HG02763 (cell line): ENCODE results near the gene AQP10.
"Not testable (repeated sequence)": the region's sequence is repeated elsewhere in the genome, so short reads cannot be mapped to it uniquely, and the experiment has no call there.

ENCODE experiments used
- ATAC-seq: cut with Tn5 transposase; IDR thresholded peaks from one replicate; pipeline ENCODE4 v1.9.1; 2021; ENCODE audit warnings: mild to moderate bottlenecking, moderate library complexity; ENCODE audit not compliant: unreplicated experiment

Gene AQP10

DNA sequence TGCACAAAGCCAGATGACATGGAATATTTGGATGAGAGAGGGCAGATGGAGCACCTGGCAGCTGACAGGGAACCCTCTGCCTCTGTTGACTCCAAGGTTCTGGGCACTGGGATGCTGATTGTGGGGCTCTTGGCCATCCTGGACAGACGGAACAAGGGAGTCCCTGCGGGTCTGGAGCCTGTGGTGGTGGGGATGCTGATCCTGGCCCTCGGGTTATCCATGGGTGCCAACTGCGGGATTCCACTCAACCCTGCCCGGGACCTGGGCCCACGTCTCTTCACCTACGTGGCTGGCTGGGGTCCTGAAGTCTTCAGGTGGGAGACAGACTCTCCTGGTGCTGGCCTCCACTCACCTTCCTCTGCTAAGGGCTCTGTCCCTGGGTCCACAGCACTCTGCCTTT lies 2.6 kb downstream of the AQP10 start:
- no peak for ATAC-seq

DNA sequence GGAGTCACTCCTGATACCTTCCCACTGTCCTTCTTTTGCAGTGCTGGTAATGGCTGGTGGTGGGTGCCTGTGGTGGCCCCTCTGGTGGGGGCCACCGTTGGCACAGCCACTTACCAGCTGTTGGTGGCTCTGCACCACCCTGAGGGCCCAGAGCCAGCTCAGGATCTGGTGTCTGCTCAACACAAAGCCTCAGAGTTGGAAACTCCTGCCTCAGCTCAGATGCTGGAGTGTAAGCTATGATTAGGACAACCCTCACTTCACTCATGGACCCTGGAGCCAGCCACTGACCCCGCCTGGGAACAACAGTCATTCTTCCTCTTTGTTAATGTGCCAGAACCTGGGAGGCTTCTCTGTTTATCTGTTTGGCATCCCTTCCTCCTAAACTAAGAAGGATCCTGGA lies 3.3 kb downstream of the AQP10 start:
- no peak for ATAC-seq

DNA sequence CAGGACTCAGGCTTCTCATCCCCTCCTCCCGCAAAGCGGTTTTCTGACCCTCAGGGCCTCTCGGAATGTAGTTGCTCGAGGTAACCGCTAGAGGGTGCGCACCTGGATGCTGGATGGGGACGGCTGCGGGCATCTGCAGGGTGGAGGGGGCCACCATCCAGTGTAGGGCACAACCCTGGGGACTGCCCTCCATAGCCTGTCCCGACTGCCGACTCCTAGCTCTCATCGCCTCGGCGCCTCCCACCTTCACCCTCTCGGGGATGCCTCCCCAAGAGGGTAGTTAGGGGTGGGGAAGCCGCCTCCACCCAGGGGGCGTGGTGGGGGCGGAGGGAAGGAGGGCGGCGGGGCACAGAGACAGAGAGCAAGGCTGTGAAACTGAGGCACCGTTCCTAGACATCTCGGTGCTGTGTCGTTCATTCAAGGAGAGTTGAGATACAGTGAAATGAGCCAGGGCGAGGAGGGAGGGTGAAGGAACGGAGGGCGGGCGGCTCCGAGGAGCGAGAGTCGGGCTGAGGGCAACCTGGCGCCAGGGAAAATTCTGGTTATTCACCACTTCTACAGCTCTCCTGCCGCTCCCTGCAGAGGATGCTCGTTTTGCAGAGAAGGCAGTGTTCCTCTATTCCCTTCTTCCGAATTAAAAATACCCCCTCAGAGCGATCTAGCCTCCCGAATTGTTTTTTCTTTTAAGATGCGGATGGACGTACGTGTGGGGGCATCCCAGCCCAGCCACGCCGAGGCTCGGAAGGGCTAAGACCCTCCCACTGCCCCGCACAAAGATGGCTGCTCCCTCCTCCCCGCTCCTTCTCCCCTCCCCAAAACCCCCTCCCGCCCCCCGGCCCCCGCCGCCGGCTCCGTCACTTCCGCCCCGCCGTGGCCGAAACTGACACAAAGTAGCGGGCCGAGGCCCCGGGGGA lies 4.0 kb downstream of the AQP10 start, which contains the start of gene ATP8B2:
Gene ATP8B2 (plus strand): TSS at position 857 of the 914 bp plus-strand sequence. CDS start 2,617 bp downstream, outside the sequence.
- ATAC-seq: no peak

DNA sequence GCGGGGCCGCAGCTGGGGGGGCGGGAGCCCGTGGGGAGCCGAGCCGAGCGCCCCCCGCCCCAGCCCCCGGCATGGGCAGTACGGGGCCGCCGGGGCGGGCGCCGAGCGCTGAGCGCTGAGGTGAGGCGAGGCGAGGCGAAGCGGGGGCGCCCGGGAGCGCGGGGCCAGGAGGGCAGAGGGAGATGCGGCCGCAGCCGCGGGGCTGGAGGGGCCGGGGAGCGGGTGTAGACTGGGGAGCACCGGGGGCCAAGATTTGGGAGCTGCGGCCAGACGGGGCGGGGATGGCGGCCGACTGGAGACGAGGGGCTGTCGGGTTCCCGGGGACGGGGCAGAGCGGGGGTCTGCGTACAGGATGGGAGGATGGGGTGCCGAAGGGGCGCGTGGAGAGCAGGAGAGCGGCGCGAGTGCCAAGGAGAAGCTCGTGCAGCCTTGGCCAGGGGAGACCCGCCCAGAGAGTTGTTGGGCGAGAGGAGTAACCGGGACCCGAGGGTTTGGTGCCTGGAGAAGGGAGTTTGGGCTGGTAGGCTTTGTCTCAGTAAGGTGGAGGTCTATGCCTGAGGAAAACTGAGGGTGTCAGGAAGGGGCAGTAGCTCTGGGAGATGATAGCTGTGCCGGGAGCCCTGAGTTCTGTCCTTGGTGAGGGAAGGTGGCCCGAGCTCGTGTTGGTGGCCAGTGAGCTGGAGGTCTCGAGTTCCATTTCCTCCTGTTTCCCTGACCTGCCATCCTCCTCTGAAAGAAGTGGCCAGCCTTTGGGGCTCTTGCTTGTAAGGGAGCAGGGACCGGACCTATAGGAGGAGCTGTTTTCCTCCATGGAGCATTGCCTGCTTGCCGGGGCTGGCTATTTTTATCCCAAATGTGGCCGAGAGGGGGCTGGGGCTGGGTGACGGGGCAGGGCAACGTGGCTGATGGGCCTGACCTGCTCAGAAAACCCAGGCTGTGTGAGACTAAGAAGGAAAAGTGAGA lies 5.0 kb downstream of the AQP10 start:
- no peak for ATAC-seq

DNA sequence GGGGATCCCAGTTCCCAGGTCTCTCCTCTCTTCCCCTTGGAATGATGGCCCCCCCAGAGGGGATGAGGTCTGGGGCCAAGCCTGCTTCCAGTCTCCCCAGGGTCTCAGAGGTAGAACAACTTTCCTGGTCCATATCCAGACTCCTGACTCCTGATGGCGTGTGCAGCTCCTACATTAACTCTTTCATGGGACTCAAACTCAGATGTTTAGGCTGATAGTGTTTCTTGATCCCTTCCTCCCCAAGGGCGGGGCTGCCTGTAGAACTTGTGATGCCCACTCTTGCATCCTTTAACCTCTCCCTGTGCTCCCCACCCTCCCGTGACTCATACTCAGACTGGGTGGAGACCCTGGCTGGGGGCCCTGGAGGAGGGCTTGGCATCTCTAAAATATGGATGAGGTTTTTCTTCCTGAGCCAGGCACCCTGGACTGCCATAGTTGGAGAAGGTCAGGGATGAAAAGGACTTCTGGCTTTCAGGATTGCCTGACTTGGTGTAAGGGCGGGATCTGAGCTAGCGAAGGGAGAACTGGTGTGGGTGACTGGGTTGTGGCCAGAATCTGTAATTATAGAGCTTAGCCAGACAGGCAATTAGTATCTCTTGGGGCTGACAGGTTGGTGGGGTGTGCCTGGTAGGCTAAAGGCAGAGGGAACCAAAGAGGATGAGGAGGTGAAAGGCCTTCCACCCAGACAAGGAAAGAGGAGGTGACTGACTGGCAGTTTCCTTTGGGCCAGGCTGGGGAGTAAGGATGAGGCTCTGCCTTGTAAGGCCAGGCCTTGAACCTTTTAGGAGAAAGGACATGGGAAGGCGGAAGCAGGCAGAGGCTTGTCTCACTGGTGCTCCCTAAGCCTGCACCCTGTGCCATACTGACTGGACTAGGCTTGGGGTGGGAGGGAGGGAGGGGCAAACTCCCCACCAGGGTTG lies 5.9 kb downstream of the AQP10 start:
- ATAC-seq: no peak

DNA sequence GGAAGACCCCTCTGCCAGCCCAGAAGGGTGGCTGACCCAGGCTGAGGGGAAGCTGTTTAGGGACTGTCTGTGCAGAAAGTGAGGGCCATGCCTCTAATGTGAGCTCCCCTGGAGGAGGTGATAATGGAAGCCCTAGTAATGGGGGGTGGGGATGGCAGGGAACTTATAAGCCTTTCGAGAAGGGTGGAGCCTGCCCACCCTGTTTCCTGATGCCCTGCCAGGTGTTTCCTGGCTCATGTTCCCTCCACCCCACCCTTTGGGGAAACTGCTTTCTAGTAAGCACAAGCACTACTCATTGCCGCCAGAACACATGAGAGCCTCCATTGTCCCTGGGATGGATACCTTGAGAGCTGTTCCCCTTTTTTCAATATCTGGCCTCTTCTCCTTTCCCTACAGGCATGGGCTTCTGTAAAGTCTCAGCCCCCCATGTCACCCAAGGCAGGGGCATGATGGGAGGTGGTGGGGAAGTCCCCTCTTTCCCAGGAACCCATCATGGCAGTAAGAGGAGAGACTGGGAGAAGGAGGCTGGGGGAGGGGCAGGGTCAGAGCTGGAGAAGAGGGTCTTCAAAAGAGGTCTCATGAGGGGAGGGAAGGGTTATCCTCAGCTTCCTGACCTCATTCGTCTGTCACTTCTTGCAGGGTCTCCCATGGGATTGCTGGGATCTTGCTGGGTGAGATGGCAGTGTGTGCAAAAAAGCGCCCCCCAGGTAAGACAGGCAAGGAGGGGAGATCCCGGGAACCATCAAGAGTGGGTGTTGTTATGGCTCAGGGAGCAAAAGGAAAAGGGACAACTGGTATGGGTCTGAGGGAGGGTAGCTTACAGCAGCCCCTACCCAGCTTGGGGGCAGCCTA lies 6.8 kb downstream of the AQP10 start:
- ATAC-seq: no peak

DNA sequence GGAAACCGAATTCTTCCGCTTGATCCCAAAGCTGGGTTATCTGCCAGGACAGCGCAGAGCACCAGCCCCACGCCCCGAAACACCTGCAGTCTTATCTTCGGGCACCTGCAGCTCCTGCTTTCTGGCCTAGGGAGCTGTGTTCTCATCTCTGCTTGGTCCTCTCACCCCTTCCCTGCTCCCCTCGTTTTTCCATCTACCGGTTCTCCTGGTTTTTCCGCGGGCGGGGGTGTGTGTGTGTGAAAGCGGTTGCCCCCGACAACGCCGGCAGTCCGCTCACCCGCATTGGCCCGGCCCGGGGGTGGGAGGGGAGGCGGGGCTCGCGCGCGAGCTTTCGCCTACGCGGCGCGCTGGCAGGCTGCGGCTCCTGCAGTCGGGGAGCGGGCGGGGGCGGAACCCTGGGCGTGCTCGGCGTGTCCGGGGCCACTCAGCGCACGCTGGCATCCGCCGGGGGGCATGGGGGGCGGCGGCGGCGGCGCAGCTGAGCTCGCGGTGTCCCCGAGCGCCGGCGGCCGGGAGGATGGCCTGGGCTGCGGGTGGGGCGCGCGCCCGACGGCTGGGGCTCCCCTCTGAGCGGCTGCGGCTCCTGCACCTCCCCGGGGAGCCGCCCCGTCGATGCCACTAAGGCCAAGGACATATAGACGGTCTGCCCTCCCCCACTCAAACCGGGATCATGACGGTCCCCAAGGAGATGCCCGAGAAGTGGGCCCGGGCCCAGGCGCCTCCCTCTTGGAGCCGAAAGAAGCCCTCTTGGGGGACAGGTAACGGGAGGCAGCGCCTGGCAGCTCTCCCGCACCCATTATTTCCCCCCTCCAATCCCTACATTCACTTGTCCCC lies 7.6 kb downstream of the AQP10 start:
- peak; percentile 39 for ATAC-seq

DNA sequence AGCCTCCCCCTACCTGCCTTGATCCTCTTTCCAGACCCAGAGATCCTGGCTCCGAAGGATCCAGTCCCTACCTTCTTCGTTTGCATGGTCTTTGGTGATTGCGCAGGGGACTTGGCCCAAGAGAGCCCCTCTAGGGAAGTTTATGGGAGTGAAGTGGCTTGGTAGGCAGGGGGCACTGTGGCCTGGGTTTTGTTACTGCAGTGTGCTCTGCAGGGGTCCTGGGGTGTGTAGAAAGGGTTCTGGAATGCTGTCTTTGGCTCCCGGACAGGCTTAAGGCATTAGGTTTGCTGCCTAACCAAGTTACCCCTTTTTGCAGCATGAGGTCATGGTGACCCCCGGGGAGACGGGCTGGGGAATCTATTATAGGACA lies 8.2 kb downstream of the AQP10 start:
- ATAC-seq: no peak

DNA sequence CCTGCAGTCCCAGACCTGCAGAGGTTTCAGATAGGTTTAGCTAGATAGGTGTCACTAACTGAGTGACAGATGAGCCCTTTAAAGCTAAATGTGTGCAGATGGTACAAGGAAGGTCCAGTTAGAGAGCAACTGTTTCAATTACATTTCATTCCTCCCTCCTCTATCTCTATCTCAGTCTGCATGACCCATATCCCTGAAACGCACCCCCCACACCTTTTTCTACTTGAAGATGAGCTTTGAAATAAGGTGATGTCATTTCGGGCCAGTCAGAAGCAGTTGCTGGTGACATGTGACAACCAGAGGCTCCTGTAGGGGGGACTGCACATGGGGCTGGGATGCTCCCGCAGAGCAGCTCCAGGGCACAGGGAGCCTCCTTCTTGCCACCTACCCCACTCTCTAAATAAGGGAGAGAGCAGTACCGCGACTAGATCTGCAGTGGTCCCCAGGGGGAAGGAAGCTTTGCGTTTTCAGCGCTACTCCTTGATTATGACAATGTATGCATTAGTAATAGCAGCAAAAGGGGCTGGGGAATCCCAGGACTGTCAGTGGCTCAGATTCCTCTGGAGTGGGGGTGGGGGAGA lies 8.7 kb downstream of the AQP10 start:
- no peak for ATAC-seq

DNA sequence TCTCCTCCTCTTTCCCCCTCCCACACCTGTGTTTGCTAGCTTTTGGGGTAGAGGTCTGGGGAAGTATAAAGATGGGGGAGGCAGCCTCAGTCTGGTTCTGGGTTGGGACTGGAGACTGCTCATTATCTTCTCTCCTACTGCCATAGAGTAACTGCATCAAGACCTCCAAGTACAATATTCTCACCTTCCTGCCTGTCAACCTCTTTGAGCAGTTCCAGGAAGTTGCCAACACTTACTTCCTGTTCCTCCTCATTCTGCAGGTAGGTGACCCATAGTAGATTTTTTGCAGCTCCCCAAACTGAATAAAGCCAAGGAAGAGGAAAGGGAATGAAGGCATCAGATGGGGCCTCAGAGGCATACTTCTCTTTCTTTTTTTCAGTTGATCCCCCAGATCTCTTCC lies 9.8 kb downstream of the AQP10 start:
- ATAC-seq: no peak

DNA sequence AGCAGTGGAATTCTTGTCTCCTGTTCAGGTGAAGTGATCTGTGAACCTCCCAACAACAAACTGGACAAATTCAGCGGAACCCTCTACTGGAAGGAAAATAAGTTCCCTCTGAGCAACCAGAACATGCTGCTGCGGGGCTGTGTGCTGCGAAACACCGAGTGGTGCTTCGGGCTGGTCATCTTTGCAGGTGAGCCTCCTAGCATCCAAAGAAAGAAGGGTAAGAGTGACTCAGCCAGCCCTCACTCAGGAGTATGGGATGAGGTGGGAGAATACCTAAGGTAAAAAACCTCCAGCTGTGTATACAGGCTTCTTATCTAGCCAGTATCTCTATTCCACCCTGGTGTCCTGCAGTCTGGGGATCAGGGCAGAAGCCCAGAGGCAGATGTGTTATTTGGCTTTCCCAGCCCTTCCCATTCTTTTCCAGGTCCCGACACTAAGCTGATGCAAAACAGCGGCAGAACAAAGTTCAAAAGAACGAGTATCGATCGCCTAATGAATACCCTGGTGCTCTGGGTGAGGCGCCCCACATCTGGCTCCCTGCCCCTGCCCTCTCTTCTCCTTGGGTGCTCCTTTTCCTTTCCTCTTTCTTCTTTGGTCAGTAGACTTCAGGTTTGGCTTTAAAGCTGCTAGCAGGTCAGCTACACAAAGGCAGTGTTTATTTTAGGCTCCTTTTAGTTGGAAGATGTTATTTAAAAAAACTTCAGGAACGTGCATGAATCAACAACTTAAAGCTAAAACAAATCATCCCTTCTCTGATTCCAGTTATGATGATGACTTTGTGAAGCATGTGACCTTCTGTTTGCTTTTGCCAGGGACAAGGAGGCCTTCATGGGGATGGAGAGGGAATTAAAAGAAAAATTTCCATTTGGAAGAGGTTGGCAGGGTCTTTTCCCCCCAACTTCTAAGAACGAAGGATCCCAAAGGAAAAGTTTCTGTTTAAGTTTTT lies 13.5 kb downstream of the AQP10 start:
- no peak for ATAC-seq

DNA sequence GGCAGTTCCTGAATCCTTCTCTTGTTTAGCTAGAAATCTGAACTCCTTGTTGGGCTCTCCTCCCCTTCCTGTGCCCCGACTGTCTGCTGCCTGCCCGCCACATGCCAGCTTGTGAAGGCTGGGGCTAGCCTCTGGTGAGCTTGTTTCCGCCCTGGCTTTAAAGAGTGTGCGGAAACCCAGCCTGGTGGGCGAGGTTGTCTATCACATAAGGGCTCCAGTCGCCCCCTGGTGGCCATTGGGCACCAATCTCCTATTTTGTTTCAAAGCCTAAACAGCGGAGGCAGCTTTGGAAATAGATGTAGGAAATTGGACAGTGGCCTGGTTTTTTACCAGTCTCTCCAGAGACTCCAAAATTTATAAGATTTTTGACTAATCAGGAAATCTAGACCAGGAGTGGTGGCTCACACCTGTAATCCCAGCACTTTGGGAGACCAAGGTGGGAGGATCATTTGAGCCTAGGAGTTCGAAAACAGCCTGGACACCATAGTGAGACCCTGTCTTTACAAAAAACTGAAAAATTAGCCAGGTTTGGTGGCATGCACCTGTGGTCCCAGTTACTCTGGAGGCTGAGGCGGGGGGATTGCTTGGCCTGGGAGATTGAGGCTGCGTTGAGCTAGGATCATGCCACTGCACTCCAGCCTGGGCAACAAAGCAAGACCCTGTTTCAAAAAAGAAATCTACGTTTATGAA lies 14.3 kb downstream of the AQP10 start:
- no peak for ATAC-seq

DNA sequence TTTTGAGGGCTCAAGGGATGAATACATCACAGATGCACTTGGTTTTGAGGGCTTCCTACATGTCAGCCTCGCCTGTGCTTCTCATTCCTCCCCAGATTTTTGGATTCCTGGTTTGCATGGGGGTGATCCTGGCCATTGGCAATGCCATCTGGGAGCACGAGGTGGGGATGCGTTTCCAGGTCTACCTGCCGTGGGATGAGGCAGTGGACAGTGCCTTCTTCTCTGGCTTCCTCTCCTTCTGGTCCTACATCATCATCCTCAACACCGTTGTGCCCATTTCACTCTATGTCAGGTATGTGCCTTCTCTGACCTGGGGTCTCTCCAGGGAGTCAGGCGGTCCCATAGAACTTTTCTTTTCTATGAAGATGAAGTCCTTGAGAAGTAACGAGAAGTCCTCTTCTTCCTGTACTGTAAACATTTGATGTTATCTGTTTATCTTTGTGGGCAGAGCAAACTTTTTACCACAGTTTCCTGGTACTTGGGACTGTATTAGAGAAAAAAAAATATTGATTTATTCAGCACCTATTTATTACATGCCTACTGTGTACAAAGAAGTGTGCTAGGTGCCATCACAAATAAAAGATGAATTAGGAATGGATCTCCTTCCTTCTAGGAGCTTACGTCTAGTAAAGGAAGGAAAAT lies 16.5 kb downstream of the AQP10 start:
- no peak for ATAC-seq

DNA sequence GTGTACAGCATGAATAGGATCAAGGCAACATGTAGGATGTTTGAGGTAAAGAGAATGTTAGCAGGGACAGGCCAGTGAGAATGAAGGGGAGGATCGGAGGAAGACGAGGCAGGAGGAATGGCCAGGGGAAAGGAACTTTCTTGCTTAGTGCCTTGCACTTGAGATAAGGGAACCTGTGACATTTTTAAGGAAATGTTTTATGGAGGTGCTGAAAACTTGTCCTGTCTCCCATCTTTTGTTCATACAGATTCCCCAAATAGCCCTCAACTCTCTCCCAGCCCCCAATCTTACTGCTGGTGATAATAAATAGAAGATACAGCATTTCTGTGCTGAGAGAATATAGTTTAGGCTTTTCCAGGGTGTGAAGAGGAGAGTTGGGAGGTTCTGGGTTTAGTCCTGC lies 18.0 kb downstream of the AQP10 start:
- ATAC-seq: no peak

DNA sequence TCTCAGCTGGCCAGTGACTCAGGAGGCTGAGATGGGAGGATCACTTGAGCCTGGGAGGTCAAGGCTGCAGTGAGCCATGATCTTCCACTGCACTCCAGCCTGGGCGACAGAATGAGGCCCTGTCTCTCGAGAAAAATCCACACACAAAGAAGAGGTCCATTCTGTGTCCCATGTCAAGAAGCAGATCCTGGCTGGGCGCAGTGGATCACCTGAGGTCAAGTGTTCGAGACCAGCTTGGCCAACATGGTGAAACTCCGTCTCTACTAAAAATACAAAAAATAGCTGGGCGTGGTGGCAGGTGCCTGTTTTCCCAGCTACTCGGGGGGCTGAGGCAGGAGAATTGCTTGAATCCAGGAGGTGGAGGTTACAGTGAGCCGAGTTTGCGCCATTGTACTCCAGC lies 20.5 kb downstream of the AQP10 start:
- ATAC-seq: not testable (repeated sequence)

DNA sequence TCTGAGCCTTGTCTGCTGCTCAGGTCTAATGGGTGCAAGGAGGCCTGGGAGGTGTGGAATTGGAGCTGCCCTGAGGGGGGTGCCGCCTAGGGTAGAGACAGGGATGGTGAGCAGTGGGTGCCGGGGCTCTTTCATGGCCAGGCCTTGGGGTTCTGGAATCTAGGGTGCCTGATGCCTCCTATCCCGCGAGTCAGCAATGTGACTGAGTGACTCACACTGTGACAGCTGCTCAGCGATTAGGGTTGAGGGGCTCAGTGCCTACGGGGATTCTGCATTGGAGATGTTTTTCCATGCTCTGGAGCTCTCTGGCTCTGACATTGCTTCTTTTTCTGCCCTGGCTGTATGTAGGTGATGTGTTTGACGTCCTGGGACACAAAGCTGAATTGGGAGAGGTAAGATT lies 21.2 kb downstream of the AQP10 start:
- ATAC-seq: no peak
